Activated CD4-positive, CD25-positive, alpha-beta regulatory T cell treated with anti-CD3 and anti-CD28 coated beads, Interleukin-2, amount 50 U/mL, for 24 hours (primary cell): Measurements from ENCODE around the gene ARHGAP42.
A peak's percentile ranks its signal among the peaks of the same experiment; 100 is the strongest.

Experiments
- ATAC-seq, 2 donors: fragments of 150-1000 bp; cut with Tn5 transposase; one replicate each; pipeline ENCODE4 v1.10.0; 2021; ENCODE audit warnings: mild to moderate bottlenecking in 1 of 2, moderate library complexity in 1 of 2

Gene ARHGAP42

GRCh38 chr11:100683126-100683525, 4.0 kb upstream of the ARHGAP42 start:
- ATAC-seq: no peak

- no peak for ATAC-seq
Measured at GRCh38 chr11:100684101-100685065, 2.7 kb upstream of the ARHGAP42 start.

GRCh38 chr11:100686476-100687053, 523 bp upstream of the ARHGAP42 start:
- no peak for ATAC-seq

- peak in 1 of 2 donors; percentile 44 for ATAC-seq
Measured at GRCh38 chr11:100687630-100688395, 725 bp downstream of the ARHGAP42 start.

- ATAC-seq: no peak
Measured at GRCh38 chr11:100689141-100689540, 2.1 kb downstream of the ARHGAP42 start.

- ATAC-seq: no peak
Measured at GRCh38 chr11:100691896-100692653, 5.0 kb downstream of the ARHGAP42 start.

- no peak for ATAC-seq
Measured at GRCh38 chr11:100695911-100696310, 8.8 kb downstream of the ARHGAP42 start.

GRCh38 chr11:100703139-100703538, 16.1 kb downstream of the ARHGAP42 start:
- no peak for ATAC-seq

- ATAC-seq: no peak
Measured at GRCh38 chr11:100703801-100704575, 16.9 kb downstream of the ARHGAP42 start.

GRCh38 chr11:100705447-100705846, 18.4 kb downstream of the ARHGAP42 start:
- no peak for ATAC-seq

- no peak for ATAC-seq
Measured at GRCh38 chr11:100706179-100706578, 19.1 kb downstream of the ARHGAP42 start.

- no peak for ATAC-seq
Measured at GRCh38 chr11:100709233-100709957, 22.3 kb downstream of the ARHGAP42 start.

- no peak for ATAC-seq
Measured at GRCh38 chr11:100711984-100712383, 24.9 kb downstream of the ARHGAP42 start.

GRCh38 chr11:100712583-100712982, 25.5 kb downstream of the ARHGAP42 start:
- no peak for ATAC-seq

GRCh38 chr11:100715165-100715761, 28.2 kb downstream of the ARHGAP42 start:
- no peak for ATAC-seq

- no peak for ATAC-seq
Measured at GRCh38 chr11:100716838-100717237, 29.8 kb downstream of the ARHGAP42 start.

GRCh38 chr11:100719362-100719761, 32.3 kb downstream of the ARHGAP42 start:
- ATAC-seq: no peak

- no peak for ATAC-seq
Measured at GRCh38 chr11:100719809-100720221, 32.7 kb downstream of the ARHGAP42 start.

- ATAC-seq: no peak
Measured at GRCh38 chr11:100726680-100727079, 39.6 kb downstream of the ARHGAP42 start.

- no peak for ATAC-seq
Measured at GRCh38 chr11:100727410-100727809, 40.3 kb downstream of the ARHGAP42 start.

- no peak for ATAC-seq
Measured at GRCh38 chr11:100730266-100730665, 43.2 kb downstream of the ARHGAP42 start.
